Right lobe of liver (tissue), 6 donors: ENCODE data around the gene UVRAG. TPM values are rescaled to one million over a fixed set of nuclear protein-coding genes. Genes with fewer than 3 reads are reported as not detected.

ENCODE experiments used
- ATAC-seq, 4 donors: fragments of 200-7000 bp; cut with Tn5 transposase; one replicate each; pipeline ENCODE4 v1.9.1; 2020; ENCODE audit warnings: mild to moderate bottlenecking in 4 of 4, moderate library complexity in 4 of 4
- DNase-seq, 3 donors: peaks; one replicate each; pipeline ENCODE4 v3.0.0-alpha.2; 2020
- H3K27ac ChIP-seq, 3 donors: fragments of 200-600 bp; one replicate each; pipeline ENCODE4 v1.8.0; 2022
- H3K27me3 ChIP-seq, 2 donors: fragments of 200-600 bp; one replicate each; pipeline ENCODE4 v1.8.0; 2022
- H3K36me3 ChIP-seq, 4 donors: fragments of 200-600 bp; sonication (generic) in 1 of 4; one replicate each; pipeline versions ENCODE4 v1.5.1 to v1.8.0; 2017 to 2022; ENCODE audit warnings: control low read depth in 1 of 4
- H3K4me1 ChIP-seq, 4 donors: fragments of 200-600 bp; sonication (generic) in 1 of 4; one replicate each; pipeline versions ENCODE4 v1.5.1 to v1.8.0; 2017 to 2022; ENCODE audit warnings: control low read depth in 1 of 4
- H3K4me3 ChIP-seq, 3 donors: fragments of 200-600 bp; one replicate each; pipeline ENCODE4 v1.8.0; 2022
- H3K9me3 ChIP-seq, 4 donors: fragments of 200-600 bp; sonication (generic) in 1 of 4; one replicate each; pipeline versions ENCODE4 v1.5.1 to v1.8.0; 2017 to 2022; ENCODE audit warnings: control low read depth in 1 of 4
- CTCF ChIP-seq, 4 donors: fragments of 200-600 bp in 3 of 4; fragments of 450-650 bp in 1 of 4; IDR thresholded peaks; one replicate each; pipeline versions ENCODE4 v1.5.1 to v1.8.0; 2016 to 2022; ENCODE audit warnings: antibody characterized with exemption in 4 of 4, mild to moderate bottlenecking in 2 of 4
- POLR2A ChIP-seq: fragments of 450-650 bp; IDR thresholded peaks from one replicate; pipeline ENCODE4 v1.6.1; 2017; ENCODE audit warnings: antibody characterized with exemption, mild to moderate bottlenecking
- WGBS: methylation state at CpG from one replicate; pipeline ENCODE4 v1.1.6; 2018; ENCODE audit warnings: low coverage, low lambda C conversion rate; ENCODE audit not compliant: insufficient coverage; ENCODE audit errors: missing lambda C conversion rate; 5-methylcytosine and 5-hydroxymethylcytosine counted together
- intact Hi-C, 2 donors: fragments of 100-400 bp; cut with DNase I; formaldehyde crosslinking; loops; one replicate each; pipeline versions ENCODE4 v1.11.2 to v1.14.1; 2022
- total RNA-seq, 6 experiments: library from RNA; depleted of rRNA in 2 of 6; stranded (reverse); fragments of >200 nt in 2 of 6; fragmentation: NEBNext Ultra II Directional in 3 of 6; extraction: Animal tissue kit (Norgen Biotek cat#: 25700) in 3 of 6; gene quantifications; one replicate each; pipeline versions ENCODE4 v1.1.0 to v1.2.4, GENCODE V29; 2016 to 2023
- donor health status: DM: no; HTN: yes; CAD: no.
- donor health status: DM: no; HTN: no; CAD: no.
- donor health status: DM: no; HTN: no; CAD: no.
- donor health status: DM: no; HTN: yes; CAD: no.
- donor health status: DM: no; HTN: yes; CAD: no.

UVRAG gene
- total RNA-seq, 6 experiments from 2014 or later: 8.8 to 12.6 (median 10.3) TPM

GRCh38 chr11:75980031-75980430, 165.0 kb downstream of the UVRAG start:
- Histone ChIP-seq H3K4me3 (no peak overlapping the region), H3K4me1 (no peaks in the 10 kb centered on the region), H3K27ac (no peak overlapping the region), H3K9me3 (no peaks in the 10 kb centered on the region), H3K36me3 (no peaks in the 10 kb centered on the region), H3K27me3 (no peaks in the 10 kb centered on the region)
- WGBS: 100% methylated on average over 2 of the region's 2 CpGs
- DNase-seq: no peak
- intact Hi-C loops: no loop called here
- TF ChIP-seq CTCF (IDR thresholded peaks at IDR 0.05): no peak
- no peak for TF ChIP-seq POLR2A
- ATAC-seq: no peak

- no peak overlapping the region for H3K27ac ChIP-seq
- H3K27me3 ChIP-seq: no peaks in the 10 kb centered on the region
- H3K4me3 ChIP-seq: no peak overlapping the region
- no peaks in the 10 kb centered on the region for H3K9me3 ChIP-seq
- ATAC-seq: no peak
- intact Hi-C loops: no loop called here
- 80% methylated on average over 1 of the region's 1 CpG for WGBS
- no peaks in the 10 kb centered on the region for H3K36me3 ChIP-seq
- no peak for DNase-seq
- TF ChIP-seq POLR2A (no peak), CTCF (IDR thresholded peaks at IDR 0.05) (no peak)
- no peaks in the 10 kb centered on the region for H3K4me1 ChIP-seq
Observed at GRCh38 chr11:75981546-75981945, 166.5 kb downstream of the UVRAG start.

DNA sequence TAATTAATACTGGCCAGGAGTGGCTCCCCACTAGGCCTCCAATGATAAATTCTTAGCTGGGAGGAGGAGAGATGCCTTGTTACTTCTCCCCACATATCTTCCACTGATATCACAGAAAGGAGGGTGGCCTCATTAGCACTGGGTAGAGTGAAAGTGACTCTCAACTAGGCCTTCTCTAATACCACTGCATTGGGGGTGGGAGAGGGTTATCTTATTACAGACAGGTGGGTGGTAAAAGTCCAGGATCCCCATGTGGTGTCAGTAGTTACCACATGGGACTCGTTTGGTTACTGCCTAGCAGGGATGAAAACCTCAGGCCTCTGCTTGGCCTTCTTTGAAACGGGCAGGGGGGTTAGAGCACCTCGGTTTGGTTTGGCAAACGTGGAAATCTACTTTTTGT, 167.3 kb downstream of the UVRAG start:
- H3K4me3 ChIP-seq: no peak overlapping the region
- no peaks in the 10 kb centered on the region for H3K9me3 ChIP-seq
- ATAC-seq (no peak), DNase-seq (no peak)
- no peaks in the 10 kb centered on the region for H3K36me3 ChIP-seq
- no peaks in the 10 kb centered on the region for H3K4me1 ChIP-seq
- H3K27me3 ChIP-seq: no peaks in the 10 kb centered on the region
- no peak overlapping the region for H3K27ac ChIP-seq
- intact Hi-C loops: no loop called here
- 87% methylated on average over 4 of the region's 4 CpGs for WGBS
- TF ChIP-seq POLR2A (no peak), CTCF (IDR thresholded peaks at IDR 0.05) (no peak)

DNA sequence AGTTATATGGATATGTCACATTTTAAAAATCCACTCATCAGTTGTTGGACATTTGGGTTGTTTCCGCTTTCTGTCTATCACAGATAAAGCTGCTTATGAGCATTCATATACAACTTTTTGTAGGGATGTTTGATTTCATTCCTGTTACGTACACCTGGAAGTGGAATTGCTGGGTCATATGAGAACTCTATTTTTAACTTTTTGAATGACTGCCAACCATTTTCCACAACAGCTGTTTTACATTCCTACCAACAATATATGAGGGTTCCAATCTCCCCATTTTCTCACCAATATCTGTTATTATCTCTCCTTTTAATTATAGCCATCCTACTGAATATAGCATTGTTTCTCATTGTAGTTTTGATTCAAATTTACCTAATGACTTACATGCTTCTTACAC, 172.0 kb downstream of the UVRAG start:
- DNase-seq (no peak), ATAC-seq (no peak)
- no peak overlapping the region for H3K4me3 ChIP-seq
- no peak overlapping the region for H3K27ac ChIP-seq
- intact Hi-C loops: no loop called here
- H3K4me1 ChIP-seq: no peaks in the 10 kb centered on the region
- TF ChIP-seq POLR2A (no peak), CTCF (IDR thresholded peaks at IDR 0.05) (no peak)
- H3K9me3 ChIP-seq: no peaks in the 10 kb centered on the region
- H3K27me3 ChIP-seq: no peaks in the 10 kb centered on the region
- WGBS: 84% methylated on average over 2 of the region's 2 CpGs
- no peaks in the 10 kb centered on the region for H3K36me3 ChIP-seq

- H3K36me3 ChIP-seq: no peaks in the 10 kb centered on the region
- intact Hi-C loops: no loop called here
- ATAC-seq: no peak
- H3K27me3 ChIP-seq: no peaks in the 10 kb centered on the region
- DNase-seq: no peak
- 92% methylated on average over 2 of the region's 2 CpGs for WGBS
- no peak overlapping the region for H3K27ac ChIP-seq
- no peak for TF ChIP-seq POLR2A
- no peak for TF ChIP-seq CTCF (IDR thresholded peaks at IDR 0.05)
- H3K9me3 ChIP-seq: no peaks in the 10 kb centered on the region
- no peak overlapping the region for H3K4me3 ChIP-seq
- no peaks in the 10 kb centered on the region for H3K4me1 ChIP-seq
Observed at GRCh38 chr11:75993126-75993525, 178.1 kb downstream of the UVRAG start.
